WTC11 (cell line): ENCODE results near the gene KCNG2. TPM values are rescaled to one million over a fixed set of nuclear protein-coding genes. Genes with fewer than 3 reads are reported as not detected.

ENCODE experiments used
- ATAC-seq: fragments of 200-7000 bp; cut with Tn5 transposase; 2 replicates; pipeline ENCODE4 v1.10.0; 2021; ENCODE audit warnings: mild to moderate bottlenecking, moderate library complexity
- CTCF ChIA-PET: fragments of 300-600 bp; sonication (Branson Sonifier 250); formaldehyde crosslinking; loops from one replicate; lab custom pipeline; 2021; ENCODE audit warnings: antibody characterized with exemption; lab: Charles Lee
- POLR2A ChIA-PET: fragments of 350-600 bp; sonication (Branson Sonifier 250); formaldehyde crosslinking; loops from one replicate; lab custom pipeline; 2021; ENCODE audit warnings: antibody characterized with exemption; lab: Charles Lee
- DNase-seq: peaks from one replicate; pipeline ENCODE4 v3.0.0; 2021; ENCODE audit warnings: low spot score
- H3K27ac Mint-ChIP-seq: 2 replicates; pipeline ENCODE4 v1.8.0; 2021; ENCODE audit warnings: mixed read lengths
- H3K27me3 Mint-ChIP-seq: 2 replicates; pipeline ENCODE4 v1.8.0; 2021; ENCODE audit warnings: low read depth, mild to moderate bottlenecking, moderate library complexity, mixed read lengths
- H3K36me3 Mint-ChIP-seq: 2 replicates; pipeline ENCODE4 v1.8.0; 2021; ENCODE audit warnings: mixed read lengths
- H3K4me1 Mint-ChIP-seq: 2 replicates; pipeline ENCODE4 v1.8.0; 2022; ENCODE audit warnings: mixed read lengths
- H3K4me3 Mint-ChIP-seq: 2 replicates; pipeline ENCODE4 v1.8.0; 2021; ENCODE audit warnings: mild to moderate bottlenecking, moderate library complexity, mixed read lengths
- H3K9me3 Mint-ChIP-seq: 2 replicates; pipeline ENCODE4 v1.8.0; 2021; ENCODE audit warnings: mixed read lengths
- ATF3 ChIP-seq: sonication (generic); formaldehyde crosslinking; conservative IDR thresholded peaks from 2 replicates; pipeline ENCODE4 v1.8.1; 2022; ENCODE audit warnings: mild to moderate bottlenecking, missing genetic modification reagents
- ELF4 ChIP-seq: sonication (generic); formaldehyde crosslinking; IDR thresholded peaks from 2 replicates; pipeline ENCODE4 v1.8.1; 2022; ENCODE audit warnings: low read depth, mild to moderate bottlenecking, moderate library complexity, missing genetic modification reagents
- ETV6 ChIP-seq: sonication (generic); formaldehyde crosslinking; IDR thresholded peaks from 2 replicates; pipeline ENCODE4 v1.8.1; 2022; ENCODE audit warnings: mild to moderate bottlenecking, missing genetic modification reagents
- FOXP4 ChIP-seq: sonication (generic); formaldehyde crosslinking; IDR thresholded peaks from 2 replicates; pipeline ENCODE4 v1.8.0; 2022; ENCODE audit warnings: mild to moderate bottlenecking, missing genetic modification reagents
- GTF2I ChIP-seq: fragments of 250-450 bp; sonication (Bioruptor Pico); conservative IDR thresholded peaks from 2 replicates; pipeline ENCODE4 v1.4.0; 2021; ENCODE audit warnings: mild to moderate bottlenecking
- HMGA2 ChIP-seq: fragments of 250-450 bp; sonication (Bioruptor Pico); IDR thresholded peaks from 2 replicates; pipeline ENCODE4 v1.4.0; 2021; ENCODE audit warnings: mild to moderate bottlenecking, moderate library complexity
- JUN ChIP-seq: sonication (generic); formaldehyde crosslinking; IDR thresholded peaks from 2 replicates; pipeline ENCODE4 v1.8.0; 2023; ENCODE audit warnings: mild to moderate bottlenecking, missing genetic modification reagents
- MAX ChIP-seq: sonication (generic); formaldehyde crosslinking; IDR thresholded peaks from 2 replicates; pipeline ENCODE4 v1.8.0; 2022; ENCODE audit warnings: mild to moderate bottlenecking, missing genetic modification reagents
- MXD4 ChIP-seq: fragments of 250-450 bp; sonication (Bioruptor Pico); IDR thresholded peaks from 2 replicates; pipeline ENCODE4 v1.8.0; 2021; ENCODE audit warnings: mild to moderate bottlenecking, moderate library complexity, borderline replicate concordance
- MYBL2 ChIP-seq: sonication (generic); formaldehyde crosslinking; IDR thresholded peaks from 2 replicates; pipeline ENCODE4 v1.8.1; 2023; ENCODE audit warnings: mild to moderate bottlenecking, moderate library complexity, missing genetic modification reagents
- NFATC4 ChIP-seq: fragments of 250-450 bp; sonication (Bioruptor Pico); IDR thresholded peaks from 2 replicates; pipeline ENCODE4 v1.9.0; 2021; ENCODE audit warnings: mild to moderate bottlenecking
- NR1H2 ChIP-seq: sonication (generic); formaldehyde crosslinking; IDR thresholded peaks from 2 replicates; pipeline ENCODE4 v1.9.0; 2021; ENCODE audit warnings: mild to moderate bottlenecking, moderate library complexity, missing genetic modification reagents
- PRRX2 ChIP-seq: fragments of 250-450 bp; sonication (Bioruptor Pico); IDR thresholded peaks from 2 replicates; pipeline ENCODE4 v1.8.0; 2021; ENCODE audit warnings: mild to moderate bottlenecking
- SMAD4 ChIP-seq: sonication (generic); formaldehyde crosslinking; IDR thresholded peaks from 2 replicates; pipeline ENCODE4 v1.8.0; 2022; ENCODE audit warnings: mild to moderate bottlenecking, missing genetic modification reagents
- SP1 ChIP-seq: sonication (generic); formaldehyde crosslinking; conservative IDR thresholded peaks from 2 replicates; pipeline ENCODE4 v1.8.1; 2022; ENCODE audit warnings: missing genetic modification reagents
- TCF7 ChIP-seq: sonication (generic); formaldehyde crosslinking; IDR thresholded peaks from 2 replicates; pipeline ENCODE4 v1.8.0; 2022; ENCODE audit warnings: mild to moderate bottlenecking, low read depth, missing genetic modification reagents, moderate library complexity
- TEAD4 ChIP-seq: sonication (generic); formaldehyde crosslinking; IDR thresholded peaks from 2 replicates; pipeline ENCODE4 v1.8.0; 2022; ENCODE audit warnings: mild to moderate bottlenecking, missing genetic modification reagents
- USF1 ChIP-seq: sonication (generic); formaldehyde crosslinking; IDR thresholded peaks from 2 replicates; pipeline ENCODE4 v1.8.0; 2022; ENCODE audit warnings: mild to moderate bottlenecking, missing genetic modification reagents
- USF2 ChIP-seq: sonication (generic); formaldehyde crosslinking; IDR thresholded peaks from 2 replicates; pipeline ENCODE4 v1.8.1; 2023; ENCODE audit warnings: mild to moderate bottlenecking, missing genetic modification reagents, moderate library complexity
- ZMAT4 ChIP-seq: fragments of 250-450 bp; sonication (Bioruptor Pico); IDR thresholded peaks from 2 replicates; pipeline ENCODE4 v1.9.0; 2021; ENCODE audit warnings: mild to moderate bottlenecking
- ZNF263 ChIP-seq: sonication (generic); formaldehyde crosslinking; IDR thresholded peaks from 2 replicates; pipeline ENCODE4 v1.8.1; 2022; ENCODE audit warnings: low read depth, mild to moderate bottlenecking, moderate library complexity, missing genetic modification reagents
- ZNF317 ChIP-seq: sonication (generic); formaldehyde crosslinking; IDR thresholded peaks from 2 replicates; pipeline ENCODE4 v1.8.1; 2023; ENCODE audit warnings: low read depth, mild to moderate bottlenecking, moderate library complexity, missing genetic modification reagents, borderline replicate concordance
- ZNF423 ChIP-seq: fragments of 250-450 bp; sonication (Bioruptor Pico); IDR thresholded peaks from 2 replicates; pipeline ENCODE4 v2.1.2; 2022; ENCODE audit warnings: mild to moderate bottlenecking, moderate library complexity
- ZSCAN18 ChIP-seq: fragments of 250-450 bp; sonication (Bioruptor Pico); IDR thresholded peaks from 2 replicates; pipeline ENCODE4 v2.1.2; 2022; ENCODE audit warnings: mild to moderate bottlenecking, moderate library complexity
- total RNA-seq: library from RNA; stranded (reverse); gene quantifications from 3 replicates; pipeline ENCODE4 v1.2.3, GENCODE V29; 2021
- TF ChIP-seq, protein P1 (sequence below): sonication (generic); formaldehyde crosslinking; IDR thresholded peaks from 2 replicates; pipeline ENCODE4 v1.8.1; 2022; ENCODE audit warnings: low read depth, missing genetic modification reagents, borderline replicate concordance
- TF ChIP-seq, protein P2 (sequence below): sonication (generic); formaldehyde crosslinking; IDR thresholded peaks from 2 replicates; pipeline ENCODE4 v1.8.0; 2023; ENCODE audit warnings: missing genetic modification reagents, mild to moderate bottlenecking, borderline replicate concordance

Gene KCNG2
- total RNA-seq, 1 experiment from 2014 or later: 0.50 TPM

- Mint-ChIP-seq H3K27me3 (no peaks in the 10 kb centered on the region), H3K36me3 (no peaks in the 10 kb centered on the region), H3K4me1 (no peaks in the 10 kb centered on the region), H3K9me3 (no peaks in the 10 kb centered on the region), H3K27ac (no peak overlapping the region), H3K4me3 (no peak overlapping the region)
- no peak for DNase-seq
- POLR2A ChIA-PET: no interaction called here
- TF ChIP-seq PRRX2 (CRISPR knock-in tag) (no peak), ATF3 (CRISPR knock-in tag) (no peak), ZNF317 (no peak), MXD4 (CRISPR knock-in tag) (no peak), USF1 (CRISPR knock-in tag) (no peak), ETV6 (CRISPR knock-in tag) (no peak), ZNF423 (no peak), NFATC4 (CRISPR knock-in tag) (no peak), ZNF263 (no peak), ZMAT4 (CRISPR knock-in tag) (no peak), NR1H2 (CRISPR knock-in tag) (no peak), ELF4 (CRISPR knock-in tag) (no peak), JUN (CRISPR knock-in tag) (no peak), SP1 (CRISPR knock-in tag) (no peak)
- TF ChIP-seq, protein P1, sequence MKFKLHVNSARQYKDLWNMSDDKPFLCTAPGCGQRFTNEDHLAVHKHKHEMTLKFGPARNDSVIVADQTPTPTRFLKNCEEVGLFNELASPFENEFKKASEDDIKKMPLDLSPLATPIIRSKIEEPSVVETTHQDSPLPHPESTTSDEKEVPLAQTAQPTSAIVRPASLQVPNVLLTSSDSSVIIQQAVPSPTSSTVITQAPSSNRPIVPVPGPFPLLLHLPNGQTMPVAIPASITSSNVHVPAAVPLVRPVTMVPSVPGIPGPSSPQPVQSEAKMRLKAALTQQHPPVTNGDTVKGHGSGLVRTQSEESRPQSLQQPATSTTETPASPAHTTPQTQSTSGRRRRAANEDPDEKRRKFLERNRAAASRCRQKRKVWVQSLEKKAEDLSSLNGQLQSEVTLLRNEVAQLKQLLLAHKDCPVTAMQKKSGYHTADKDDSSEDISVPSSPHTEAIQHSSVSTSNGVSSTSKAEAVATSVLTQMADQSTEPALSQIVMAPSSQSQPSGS: no peak
- TF ChIP-seq, protein P2, sequence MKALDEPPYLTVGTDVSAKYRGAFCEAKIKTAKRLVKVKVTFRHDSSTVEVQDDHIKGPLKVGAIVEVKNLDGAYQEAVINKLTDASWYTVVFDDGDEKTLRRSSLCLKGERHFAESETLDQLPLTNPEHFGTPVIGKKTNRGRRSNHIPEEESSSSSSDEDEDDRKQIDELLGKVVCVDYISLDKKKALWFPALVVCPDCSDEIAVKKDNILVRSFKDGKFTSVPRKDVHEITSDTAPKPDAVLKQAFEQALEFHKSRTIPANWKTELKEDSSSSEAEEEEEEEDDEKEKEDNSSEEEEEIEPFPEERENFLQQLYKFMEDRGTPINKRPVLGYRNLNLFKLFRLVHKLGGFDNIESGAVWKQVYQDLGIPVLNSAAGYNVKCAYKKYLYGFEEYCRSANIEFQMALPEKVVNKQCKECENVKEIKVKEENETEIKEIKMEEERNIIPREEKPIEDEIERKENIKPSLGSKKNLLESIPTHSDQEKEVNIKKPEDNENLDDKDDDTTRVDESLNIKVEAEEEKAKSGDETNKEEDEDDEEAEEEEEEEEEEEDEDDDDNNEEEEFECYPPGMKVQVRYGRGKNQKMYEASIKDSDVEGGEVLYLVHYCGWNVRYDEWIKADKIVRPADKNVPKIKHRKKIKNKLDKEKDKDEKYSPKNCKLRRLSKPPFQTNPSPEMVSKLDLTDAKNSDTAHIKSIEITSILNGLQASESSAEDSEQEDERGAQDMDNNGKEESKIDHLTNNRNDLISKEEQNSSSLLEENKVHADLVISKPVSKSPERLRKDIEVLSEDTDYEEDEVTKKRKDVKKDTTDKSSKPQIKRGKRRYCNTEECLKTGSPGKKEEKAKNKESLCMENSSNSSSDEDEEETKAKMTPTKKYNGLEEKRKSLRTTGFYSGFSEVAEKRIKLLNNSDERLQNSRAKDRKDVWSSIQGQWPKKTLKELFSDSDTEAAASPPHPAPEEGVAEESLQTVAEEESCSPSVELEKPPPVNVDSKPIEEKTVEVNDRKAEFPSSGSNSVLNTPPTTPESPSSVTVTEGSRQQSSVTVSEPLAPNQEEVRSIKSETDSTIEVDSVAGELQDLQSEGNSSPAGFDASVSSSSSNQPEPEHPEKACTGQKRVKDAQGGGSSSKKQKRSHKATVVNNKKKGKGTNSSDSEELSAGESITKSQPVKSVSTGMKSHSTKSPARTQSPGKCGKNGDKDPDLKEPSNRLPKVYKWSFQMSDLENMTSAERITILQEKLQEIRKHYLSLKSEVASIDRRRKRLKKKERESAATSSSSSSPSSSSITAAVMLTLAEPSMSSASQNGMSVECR (CRISPR knock-in tag): no peak
- no peak for ATAC-seq
- CTCF ChIA-PET: interaction anchor here (1.0 kb wide), 1 partner anchor 9 kb away, joined by 3 read pairs; no protein-coding TSS in a partner anchor
Observed at GRCh38 chr18:79818036-79818435, 20.3 kb downstream of the KCNG2 start.

- Mint-ChIP-seq H3K27ac (no peak overlapping the region), H3K4me3 (no peak overlapping the region), H3K9me3 (no peaks in the 10 kb centered on the region), H3K27me3 (no peaks in the 10 kb centered on the region), H3K4me1 (no peaks in the 10 kb centered on the region), H3K36me3 (no peaks in the 10 kb centered on the region)
- no peak for ATAC-seq
- DNase-seq: no peak
- CTCF ChIA-PET: interaction anchor here (1.0 kb wide), 1 partner anchor 8 kb away, joined by 3 read pairs; no protein-coding TSS in a partner anchor
- POLR2A ChIA-PET: no interaction called here
- TF ChIP-seq JUN (CRISPR knock-in tag) (no peak), SP1 (CRISPR knock-in tag) (no peak), MAX (CRISPR knock-in tag) (no peak), USF2 (CRISPR knock-in tag) (no peak), TEAD4 (CRISPR knock-in tag) (no peak), GTF2I (CRISPR knock-in tag) (no peak), FOXP4 (CRISPR knock-in tag) (no peak), SMAD4 (CRISPR knock-in tag) (no peak), ZNF317 (no peak), HMGA2 (CRISPR knock-in tag) (no peak), MYBL2 (CRISPR knock-in tag) (no peak), ZSCAN18 (CRISPR knock-in tag) (no peak), TCF7 (no peak)
Observed at GRCh38 chr18:79818631-79819030, 20.9 kb downstream of the KCNG2 start.
